Stimulated activated CD4-positive, alpha-beta T cell treated with anti-CD3 and anti-CD28 coated beads, Interleukin-15, amount 100 ng/mL, for 1 hour (primary cell): Measurements from ENCODE around the gene PSMD3.
"Not testable (repeated sequence)": the region's sequence is repeated elsewhere in the genome, so short reads cannot be mapped to it uniquely, and the experiment has no call there.

Experiments
- DNase-seq, 2 donors: peaks; one replicate each; pipeline ENCODE4 v3.0.0-alpha.2; 2020; ENCODE audit warnings: low read depth in 1 of 2, low spot score in 1 of 2

Gene PSMD3

DNA sequence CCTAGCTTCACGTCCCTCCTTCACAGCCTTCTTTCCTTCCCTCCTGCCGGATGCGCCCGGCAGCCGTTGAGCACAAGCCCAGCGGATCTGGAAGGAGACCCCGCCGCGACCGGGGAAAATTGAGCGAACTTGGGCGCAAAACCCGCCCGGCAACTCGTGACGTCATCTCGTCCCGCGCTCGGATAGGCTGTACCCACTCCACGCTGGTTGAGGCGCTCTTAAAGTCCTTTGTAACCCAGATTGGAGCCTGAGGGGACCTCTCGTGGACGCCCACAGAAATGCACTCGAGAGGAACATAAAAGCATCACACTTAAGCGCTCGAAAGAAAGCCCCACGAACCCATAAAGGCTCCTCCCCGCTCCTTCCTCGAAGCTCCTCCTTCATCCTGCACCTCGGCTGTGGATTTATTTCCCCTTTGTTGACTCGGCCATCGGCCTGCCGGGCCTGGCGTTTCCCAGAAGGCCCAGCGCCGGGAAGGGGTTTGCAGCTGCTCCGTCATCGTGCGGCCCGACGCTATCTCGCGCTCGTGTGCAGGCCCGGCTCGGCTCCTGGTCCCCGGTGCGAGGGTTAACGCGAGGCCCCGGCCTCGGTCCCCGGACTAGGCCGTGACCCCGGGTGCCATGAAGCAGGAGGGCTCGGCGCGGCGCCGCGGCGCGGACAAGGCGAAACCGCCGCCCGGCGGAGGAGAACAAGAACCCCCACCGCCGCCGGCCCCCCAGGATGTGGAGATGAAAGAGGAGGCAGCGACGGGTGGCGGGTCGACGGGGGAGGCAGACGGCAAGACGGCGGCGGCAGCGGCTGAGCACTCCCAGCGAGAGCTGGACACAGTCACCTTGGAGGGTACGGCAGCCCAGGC, at the start of gene PSMD3:
Gene PSMD3 (plus strand): TSS at position 457 of the 856 bp plus-strand sequence. CDS start 164 bp downstream, at position 621.
- peak; percentile 92 to 93 for DNase-seq

DNA sequence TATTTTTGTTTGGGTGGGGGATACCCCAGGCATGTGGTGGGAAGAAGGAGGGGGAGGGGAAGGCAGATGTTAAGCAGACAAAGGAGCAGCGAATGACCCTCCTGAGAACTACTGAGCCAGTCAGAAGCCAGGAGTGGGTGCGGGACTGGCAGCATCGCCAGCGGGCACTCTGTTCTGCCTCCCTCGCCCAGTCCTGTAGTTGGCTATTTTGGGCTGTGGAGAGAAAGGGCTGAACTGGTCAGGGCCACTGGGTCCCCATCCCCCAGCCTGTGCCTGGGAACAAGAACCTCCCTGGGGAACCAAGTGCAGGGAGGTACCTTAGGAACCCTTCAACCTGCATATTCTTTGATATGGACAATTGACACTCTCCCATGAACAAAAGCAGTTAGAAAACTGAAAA, 46.7 kb upstream of the PSMD3 start:
- no peak for DNase-seq

DNA sequence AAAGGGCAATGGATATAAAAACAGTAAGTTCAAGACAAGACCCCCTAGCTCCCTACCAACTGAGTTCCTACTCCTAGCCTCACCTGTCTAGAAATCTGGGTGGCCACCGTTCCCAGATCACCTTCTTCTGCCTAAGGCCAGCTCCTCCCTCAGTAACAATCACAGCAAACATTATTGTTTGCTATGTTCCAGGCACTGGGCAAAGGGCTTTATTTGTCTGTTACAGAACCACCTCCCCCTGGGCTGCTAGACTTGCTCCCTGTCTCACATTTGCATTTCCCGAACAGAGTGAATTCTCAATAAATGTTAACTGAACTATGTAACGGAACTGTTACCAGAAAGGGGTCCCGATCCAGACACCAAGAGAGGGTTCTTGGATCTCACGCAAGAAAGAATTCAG, 46.3 kb upstream of the PSMD3 start:
- DNase-seq, result no peak

DNA sequence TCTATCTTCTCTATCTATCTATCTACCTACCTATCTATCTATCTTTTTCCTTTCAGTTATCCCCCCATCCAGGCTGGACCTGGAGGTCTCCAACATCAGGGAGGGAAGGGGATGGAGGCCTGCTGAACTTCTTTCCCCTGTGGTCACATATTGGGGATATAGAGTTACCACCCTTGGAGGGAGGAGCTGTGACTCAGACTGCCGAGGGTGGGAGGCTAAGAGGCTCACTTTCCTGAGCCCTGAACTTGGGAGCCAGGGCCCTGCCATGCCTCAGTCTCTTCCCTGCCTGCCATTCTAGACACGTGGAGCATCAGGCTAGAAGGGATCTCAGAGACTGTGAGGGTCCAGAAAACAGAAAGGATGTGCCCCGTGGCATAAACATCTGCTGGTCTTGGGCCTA, 44.7 kb upstream of the PSMD3 start:
- DNase-seq, result no peak

DNA sequence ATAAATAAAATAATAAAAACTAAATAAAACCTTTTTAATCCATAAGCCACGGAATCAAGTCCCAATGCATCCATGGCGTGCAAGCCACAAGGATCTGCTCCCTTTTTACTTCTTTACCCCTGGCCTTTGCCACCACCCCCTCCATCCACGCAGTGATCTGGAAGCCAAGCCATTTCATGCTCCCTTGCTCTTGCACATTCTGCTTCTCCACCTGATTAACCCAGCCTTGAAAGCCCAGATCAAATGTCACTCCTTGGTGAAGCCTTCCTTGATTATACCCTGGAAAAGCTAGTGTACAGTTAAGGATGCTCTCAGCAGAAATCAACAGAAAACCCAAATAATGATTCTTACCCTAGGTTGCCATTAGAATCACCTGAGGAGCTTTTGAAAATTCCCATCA, 43.2 kb upstream of the PSMD3 start:
- no peak for DNase-seq

DNA sequence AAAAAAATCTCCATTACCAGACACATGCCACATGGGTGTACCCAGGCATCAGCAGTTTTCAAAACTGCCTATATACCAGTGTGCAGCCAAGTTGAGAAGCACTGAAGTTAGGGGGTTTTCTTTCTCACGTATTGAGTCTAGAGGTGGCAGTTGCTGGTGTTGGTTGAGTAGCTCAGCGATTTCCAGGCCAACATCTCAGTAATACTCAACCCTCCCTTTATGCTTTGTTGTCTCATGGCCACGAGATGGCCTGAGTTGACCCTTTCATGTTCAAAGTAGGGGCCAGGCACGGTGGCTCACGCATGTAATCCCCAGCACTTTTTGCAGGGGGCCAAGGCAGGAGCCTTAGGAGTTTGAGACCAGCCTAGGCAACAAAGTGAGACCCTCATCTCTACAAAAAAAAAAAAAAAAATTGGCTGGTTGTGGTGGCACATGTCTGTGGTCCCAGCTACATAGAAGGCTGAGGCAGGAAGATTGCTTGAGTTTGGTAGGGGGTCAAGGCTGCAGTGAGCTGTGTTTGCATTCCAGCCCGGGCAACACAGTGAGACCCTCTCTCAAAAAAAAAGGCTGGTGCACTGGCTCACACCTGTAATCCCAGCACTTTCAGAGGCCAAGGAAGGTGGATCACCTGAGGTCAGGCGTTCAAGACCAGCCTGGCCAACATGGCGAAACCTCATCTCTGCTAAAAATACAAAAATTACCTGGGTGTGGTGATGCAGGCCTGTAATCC, 42.3 kb upstream of the PSMD3 start:
- no peak for DNase-seq

DNA sequence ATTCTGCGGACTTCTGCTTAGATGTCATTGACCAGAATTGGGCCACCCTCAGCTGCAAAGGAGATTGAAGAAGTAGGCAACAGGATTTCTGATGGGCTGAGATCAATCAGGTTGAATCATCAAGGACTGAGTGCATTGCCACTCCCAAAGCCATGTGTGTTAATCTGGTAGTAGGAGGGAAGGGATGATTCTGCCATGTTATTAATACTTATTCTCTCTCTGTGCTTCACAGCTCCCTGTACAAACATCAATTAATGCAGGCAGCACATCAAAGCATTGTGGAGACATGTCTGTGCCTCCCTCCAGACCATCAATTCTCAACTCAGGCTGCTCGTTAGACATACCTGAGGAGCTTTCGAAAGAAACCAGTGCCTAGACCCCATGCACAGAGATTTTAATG, 41.5 kb upstream of the PSMD3 start:
- no peak for DNase-seq

DNA sequence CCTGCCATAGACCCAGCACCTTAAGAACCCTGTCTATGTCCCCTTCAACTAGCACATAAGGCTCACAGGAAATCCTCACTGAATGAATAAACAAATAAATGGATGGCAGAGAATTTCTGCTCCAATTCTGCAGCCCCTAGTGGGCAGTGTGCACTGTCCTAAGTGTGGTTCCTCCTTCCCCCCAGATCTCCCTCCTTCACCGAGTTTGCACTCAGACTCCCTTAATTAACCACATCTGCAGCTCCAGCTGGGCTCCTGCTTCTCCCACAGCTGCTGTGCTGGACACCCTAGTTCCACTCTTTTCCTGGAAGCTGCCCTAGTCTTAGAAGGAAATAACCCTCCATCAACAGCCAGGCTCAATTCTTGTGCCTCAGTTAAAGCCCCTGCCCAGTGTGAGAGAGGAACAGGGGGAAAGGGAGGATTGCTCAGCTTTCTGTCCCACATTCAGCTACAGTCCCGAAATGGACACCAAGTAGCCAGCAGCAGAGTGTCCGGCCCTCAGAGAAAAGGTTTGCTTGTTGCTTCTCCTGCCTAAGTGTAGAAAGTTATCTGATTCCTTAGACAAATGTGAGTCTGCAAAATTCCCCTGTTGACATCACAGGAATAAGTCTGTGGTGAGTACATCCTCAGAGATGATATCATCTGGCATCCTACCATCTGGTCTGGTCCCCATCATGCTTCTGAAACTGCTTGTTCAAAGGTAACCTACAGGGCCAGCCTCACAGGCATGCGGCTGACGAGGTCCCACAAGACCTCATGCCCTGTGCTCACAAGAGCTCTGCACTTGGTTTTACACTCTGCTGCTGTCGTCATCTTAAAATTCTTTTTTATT, 40.8 kb upstream of the PSMD3 start:
- DNase-seq, result no peak

DNA sequence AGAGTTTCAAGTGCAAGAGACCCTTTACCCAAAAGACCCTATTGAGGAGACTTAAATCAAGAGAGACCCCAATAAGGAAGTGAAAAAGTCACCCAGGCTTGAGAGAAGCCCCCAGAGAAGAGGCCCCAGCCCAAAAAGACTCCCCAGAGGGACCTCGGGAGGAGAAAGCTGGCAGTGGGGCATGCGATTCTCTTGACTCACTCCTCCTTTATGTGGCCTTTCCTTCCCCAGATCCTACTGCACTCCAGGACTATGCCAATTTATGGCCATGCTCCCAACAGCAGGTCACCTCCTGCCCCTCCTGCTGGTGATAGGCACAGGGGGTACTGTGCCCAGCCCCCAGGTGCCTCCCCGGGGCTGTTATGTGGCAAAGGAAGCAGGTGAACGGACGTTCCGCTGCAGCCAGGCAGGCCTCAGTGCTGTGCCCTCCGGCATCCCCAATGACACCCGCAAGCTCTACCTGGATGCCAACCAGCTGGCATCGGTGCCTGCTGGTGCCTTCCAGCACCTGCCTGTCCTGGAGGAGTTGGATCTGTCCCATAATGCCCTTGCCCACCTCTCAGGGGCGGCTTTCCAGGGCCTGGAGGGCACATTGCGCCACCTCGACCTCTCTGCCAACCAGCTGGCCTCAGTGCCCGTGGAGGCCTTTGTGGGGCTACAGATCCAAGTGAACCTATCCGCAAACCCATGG, 36.8 kb upstream of the PSMD3 start:
- no peak for DNase-seq

DNA sequence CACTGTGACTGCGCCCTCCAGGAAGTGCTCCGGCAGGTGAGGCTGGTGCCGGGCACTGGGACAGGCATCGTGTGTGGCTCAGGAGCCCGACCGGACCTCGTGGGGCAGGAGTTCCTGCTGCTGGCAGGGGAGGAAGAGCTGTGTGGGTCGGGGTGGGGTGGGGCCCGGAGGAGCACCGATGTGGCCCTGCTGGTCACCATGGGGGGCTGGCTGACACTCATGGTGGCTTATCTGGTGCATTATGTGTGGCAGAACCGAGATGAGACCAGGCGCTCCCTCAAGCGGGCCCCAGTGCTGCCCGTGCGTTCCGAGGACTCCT, 36.3 kb upstream of the PSMD3 start:
- no peak for DNase-seq

DNA sequence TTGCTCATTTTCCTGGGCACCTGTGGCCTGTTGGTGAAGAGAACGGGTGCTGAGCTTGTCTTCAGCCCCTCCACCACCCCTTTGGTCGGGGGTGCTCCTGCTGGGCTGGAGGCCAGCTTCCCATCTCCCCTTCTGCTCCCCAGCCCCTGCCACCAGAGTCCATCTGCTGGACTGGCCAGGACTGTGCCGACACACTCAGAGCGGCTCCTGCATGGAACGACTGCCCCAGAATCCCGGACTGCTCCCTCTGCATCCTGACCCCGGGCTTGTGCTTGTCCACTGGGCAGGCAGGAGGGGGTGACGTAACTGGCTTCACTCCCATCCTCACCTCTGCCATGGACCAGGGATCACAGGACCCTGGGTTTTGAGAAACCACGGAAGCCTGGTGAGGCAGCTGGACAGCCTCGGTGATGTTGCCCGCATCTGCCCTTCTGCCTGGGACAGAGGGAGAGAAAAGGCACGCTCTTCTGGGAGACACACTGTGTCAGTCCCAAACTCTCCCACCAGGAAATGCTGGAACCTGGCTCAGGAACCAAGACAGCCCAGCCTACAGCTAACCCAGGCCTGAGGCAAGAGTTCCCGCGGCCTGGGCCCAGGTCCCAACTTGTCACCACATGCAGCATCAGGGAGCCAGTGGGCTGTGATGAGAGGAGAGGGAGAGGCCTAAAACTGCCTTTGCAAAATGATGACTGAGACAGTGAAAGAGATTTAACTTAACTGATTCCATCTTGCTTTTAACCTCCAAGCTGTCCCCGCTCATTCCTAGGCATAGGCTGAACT, 33.9 kb upstream of the PSMD3 start:
- DNase-seq, result no peak

DNA sequence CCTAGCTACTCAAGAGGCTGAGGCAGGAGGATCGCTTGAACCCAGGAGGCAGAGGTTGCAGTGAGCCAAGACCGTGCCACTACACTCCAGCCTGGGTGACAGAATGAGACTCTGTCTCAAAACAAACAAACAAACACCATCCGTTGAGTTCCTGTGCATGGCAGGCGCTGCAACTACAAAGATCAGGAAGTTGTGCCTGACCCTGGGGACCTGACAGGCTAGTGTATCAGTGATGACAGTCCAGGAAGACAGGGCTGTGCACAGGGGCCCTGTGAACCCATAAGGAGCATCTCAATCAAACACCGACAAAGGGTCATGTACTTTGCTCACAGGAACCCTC, 32.1 kb upstream of the PSMD3 start:
- not testable (repeated sequence) for DNase-seq

DNA sequence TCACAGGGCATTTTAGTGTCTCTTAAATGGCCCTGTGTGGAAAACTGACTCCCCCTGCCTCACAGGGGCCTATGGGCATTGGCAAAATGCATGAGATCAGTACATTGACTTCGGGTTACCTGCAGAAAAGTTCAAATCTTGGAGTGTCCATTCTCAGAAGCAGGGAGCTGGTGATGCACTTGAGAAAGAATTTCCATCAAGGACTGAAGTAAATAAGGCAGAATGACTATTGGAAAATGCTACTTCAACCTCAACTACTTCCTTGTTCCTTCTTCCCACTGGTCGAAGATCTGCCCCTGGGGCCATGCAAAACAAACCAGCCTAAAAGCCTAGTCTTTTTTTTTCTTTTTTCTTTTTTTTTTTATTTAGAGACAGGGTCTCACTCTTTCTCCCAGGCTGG, 31.6 kb upstream of the PSMD3 start:
- no peak for DNase-seq

DNA sequence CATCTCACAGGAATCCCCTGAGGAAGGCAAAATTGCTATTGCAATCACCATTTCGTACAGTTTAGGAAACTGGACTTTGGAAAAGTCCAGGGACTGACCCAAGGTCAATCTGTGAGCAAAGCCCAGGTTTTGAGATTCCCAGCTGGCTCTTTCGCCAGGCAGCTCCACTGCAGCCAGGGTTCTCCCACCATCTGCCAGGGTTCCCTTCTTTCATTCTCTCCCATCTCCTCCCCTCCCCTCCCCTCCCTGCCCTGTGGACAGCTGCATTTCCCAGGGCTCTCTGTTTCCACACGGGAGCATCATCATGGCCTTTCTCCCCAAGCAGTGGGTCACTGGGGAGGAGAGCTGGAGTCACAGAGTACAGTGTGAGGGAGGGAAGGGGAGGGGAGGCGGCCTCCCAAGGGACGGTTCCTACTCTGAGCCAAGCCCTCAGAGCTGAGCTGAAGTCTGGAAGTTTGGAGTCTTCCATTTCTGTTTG, 29.7 kb upstream of the PSMD3 start:
- no peak for DNase-seq

DNA sequence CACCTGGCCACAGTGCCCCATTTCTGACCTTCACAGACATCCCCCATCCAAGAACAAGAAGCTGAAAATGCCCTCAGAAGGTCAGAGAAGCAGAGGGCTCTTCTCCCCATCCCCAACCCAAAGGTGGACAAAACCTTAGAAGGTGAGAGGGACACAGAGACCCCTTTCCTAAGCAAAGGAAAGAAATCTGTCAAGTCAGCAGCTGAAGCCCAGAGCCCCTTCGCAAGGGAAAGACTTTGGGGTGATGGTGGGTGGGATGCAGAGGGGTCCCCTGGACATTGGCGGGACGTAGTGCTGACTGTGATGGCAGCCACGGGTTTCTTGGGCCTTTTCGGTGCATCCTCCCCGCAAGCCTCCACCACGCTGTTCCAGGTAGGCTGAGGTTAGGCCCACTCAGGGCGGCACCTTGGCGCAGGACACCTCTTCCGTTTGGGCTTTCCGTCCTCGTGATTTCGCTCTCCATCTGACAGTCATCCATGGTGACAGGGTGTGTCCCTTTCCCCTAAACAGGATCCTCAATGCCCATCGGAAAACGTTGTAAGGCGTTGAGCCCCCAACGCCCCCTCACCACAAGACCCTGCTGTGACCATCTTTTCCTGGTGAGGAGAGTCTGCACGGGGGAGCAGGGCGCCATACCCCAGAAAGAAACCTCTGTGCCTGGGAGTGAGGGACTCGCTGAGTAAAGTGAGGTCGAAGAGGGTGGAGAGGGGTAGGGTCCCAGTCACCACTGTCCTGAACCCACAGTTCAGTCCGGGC, 28.5 kb upstream of the PSMD3 start:
- DNase-seq, result no peak

DNA sequence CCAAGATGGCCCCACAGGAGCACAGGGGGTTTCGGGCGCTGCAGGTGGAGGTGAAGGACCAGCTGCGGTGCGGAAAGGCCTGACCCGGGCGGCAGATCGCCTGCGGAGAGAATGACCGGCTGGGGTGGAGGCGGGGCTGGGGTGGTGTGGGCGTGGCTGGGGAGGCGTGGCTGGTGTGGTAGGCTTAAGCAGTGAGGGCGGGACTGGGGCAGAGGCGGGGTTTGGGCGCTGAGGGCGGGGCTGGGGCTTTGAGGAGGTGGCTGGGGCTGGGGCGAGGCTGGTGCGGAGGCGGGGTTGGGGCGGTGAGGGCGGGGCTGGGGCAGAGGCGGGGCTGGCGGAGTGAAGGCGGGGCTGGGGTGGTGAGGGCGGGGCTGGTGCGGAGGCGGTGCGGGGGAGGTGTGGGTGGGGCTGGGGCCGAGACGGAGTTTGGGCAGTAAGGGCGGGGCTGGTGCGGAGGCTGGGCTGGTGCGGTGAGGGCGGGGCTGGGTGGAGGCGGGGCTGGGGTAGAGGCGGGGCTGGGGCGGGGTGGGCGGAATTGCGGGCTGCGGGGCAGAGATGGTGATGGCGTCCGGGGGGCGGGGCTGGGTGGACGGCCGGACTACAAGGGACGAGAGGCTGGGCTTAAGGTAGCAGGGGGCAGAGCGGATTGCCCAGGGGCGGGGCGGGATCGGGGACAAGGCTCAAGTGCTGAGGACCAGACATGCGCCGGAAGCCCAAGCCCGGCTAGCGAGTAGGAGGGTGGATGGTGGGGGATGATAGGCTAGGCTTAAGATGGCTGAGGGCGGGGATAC, 27.7 kb upstream of the PSMD3 start:
- DNase-seq, result peak; percentile 78 to 93

DNA sequence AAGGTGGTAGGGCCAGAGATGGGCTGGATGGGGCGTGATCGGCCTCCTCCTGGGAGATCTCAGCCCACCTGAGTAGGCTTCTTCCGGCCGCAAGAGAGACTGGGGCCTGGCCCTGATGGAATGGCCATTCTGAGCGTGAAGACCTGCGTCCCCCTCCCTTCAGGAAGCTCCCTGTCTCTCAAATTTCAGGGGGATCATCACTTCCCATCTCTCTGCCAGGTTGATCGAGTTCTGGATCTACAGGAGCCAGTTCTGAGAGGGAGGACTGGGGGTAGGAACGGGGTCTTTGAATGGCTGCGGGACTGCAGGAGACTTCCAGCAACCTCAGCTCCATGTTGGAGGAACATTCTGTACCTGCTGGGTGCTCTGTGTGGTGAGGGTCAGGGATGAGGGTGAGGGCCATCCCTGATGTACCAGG, 27.1 kb upstream of the PSMD3 start:
- no peak for DNase-seq

DNA sequence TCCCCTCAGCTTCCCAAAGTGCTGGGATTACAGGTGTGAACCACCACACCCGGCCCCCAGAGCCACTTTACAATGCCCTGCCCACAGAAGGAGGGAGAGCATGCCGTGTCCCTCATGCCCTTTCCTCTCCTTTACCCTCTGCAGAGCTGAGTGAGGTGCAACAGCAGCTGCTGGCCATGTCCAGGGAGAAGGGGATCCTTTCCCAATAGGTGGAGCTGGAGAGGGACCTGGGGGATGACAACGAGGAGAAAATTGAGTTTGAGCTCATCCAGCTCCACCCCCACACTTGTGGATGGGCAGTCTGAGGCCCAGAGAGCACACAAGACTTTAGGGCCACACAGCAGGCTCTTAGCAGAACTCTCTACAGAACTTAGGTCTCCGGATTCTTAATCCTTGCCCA, 25.7 kb upstream of the PSMD3 start:
- no peak for DNase-seq

DNA sequence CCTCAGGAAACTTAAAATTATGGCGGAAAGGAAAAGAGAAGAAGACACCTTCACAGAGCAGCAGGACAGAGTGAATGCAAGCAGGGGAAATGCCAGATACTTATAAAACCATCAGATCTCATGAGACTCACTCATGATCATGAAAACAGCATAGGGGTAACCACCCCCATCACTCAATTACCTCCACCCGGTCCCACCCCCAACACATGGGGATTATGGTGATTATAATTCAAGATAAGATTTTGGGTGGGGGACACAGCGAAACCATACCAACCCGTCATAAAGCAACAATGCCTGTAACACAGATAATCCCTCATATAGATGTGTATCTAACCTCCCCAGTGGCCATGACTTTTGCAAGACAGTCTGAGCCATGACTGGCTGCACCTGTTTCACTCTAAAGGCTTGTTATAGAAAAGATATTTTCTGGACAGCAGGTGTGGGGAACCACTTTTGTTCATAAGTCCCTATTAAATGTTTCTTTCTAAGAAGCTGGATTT, 24.8 kb upstream of the PSMD3 start:
- DNase-seq, result no peak
